Endothelial cell of umbilical vein (primary cell): ENCODE data around the gene KNTC1. TPM values are rescaled to one million over a fixed set of nuclear protein-coding genes. Genes with fewer than 3 reads are reported as not detected.

Experiments
- BruUV-seq: library from RNA; stranded (reverse); fragments of 400-500 nt; replicated peaks from 2 replicates; lab custom pipeline; 2021; lab: Mats Ljungman, UMichigan
- CTCF ChIA-PET: fragments of 300-600, 350-600 bp; sonication (Branson Sonifier 250); formaldehyde crosslinking; loops from one replicate; lab custom pipeline; 2021; ENCODE audit warnings: antibody characterized with exemption, inconsistent platforms; lab: Charles Lee
- POLR2A ChIA-PET: fragments of 300-600, 350-600 bp; sonication (Branson Sonifier 250); formaldehyde crosslinking; loops from one replicate; lab custom pipeline; 2021; ENCODE audit warnings: antibody characterized with exemption, inconsistent platforms; lab: Charles Lee
- DNase-seq: peaks from one replicate; pipeline ENCODE4 v3.0.0-alpha.2; 2011; ENCODE audit warnings: low read depth, low spot score
- FAIRE-seq: peaks from 2 replicates; lab custom pipeline; 2011; peaks lifted over from hg19 to GRCh38; lab: Jason Lieb, UNC
- H2AFZ ChIP-seq: 2 replicates; pipeline ENCODE4 v1.6.0; 2012; ENCODE audit warnings: low read depth, low read length, control low read depth, inconsistent platforms
- H3K27ac ChIP-seq: 2 replicates; pipeline ENCODE4 v1.5.1; 2011; ENCODE audit warnings: low read depth, mild to moderate bottlenecking, control low read depth, low read length, moderate library complexity; ENCODE audit not compliant: insufficient read depth
- H3K27me3 ChIP-seq, 2 experiments: 2 replicates each; pipeline versions ENCODE4 v1.6.0 to v1.6.1; 2011; ENCODE audit warnings: low read length in 2 of 2, mixed read lengths in 1 of 2; ENCODE audit not compliant: control insufficient read depth in 2 of 2, insufficient read depth in 2 of 2
- H3K36me3 ChIP-seq, 2 experiments: 2 replicates in 1 of 2; 3 replicates in 1 of 2; pipeline ENCODE4 v1.5.1; 2011; ENCODE audit warnings: low read length in 2 of 2, mild to moderate bottlenecking in 1 of 2, moderate library complexity in 1 of 2; ENCODE audit not compliant: control insufficient read depth in 2 of 2, insufficient read depth in 2 of 2; ENCODE audit errors: extremely low read depth in 1 of 2
- H3K4me1 ChIP-seq: 3 replicates; pipeline ENCODE4 v1.5.1; 2011; ENCODE audit warnings: mild to moderate bottlenecking, low read length; ENCODE audit not compliant: control insufficient read depth, insufficient read depth; ENCODE audit errors: extremely low read depth
- H3K4me2 ChIP-seq: 2 replicates; pipeline ENCODE4 v1.6.1; 2011; ENCODE audit warnings: low read length, control low read depth, mixed read lengths; ENCODE audit not compliant: insufficient read depth
- H3K4me3 ChIP-seq, 3 experiments: fragments of 200-600 bp in 1 of 3; sonication (generic), shearing (Covaris generic) in 1 of 3; replicated peaks in 1 of 3; 2 replicates each; pipeline ENCODE4 v1.5.1; 2011 to 2016; ENCODE audit warnings: control low read depth in 3 of 3, low read length in 3 of 3, mild to moderate bottlenecking in 2 of 3, inconsistent platforms in 1 of 3, low read depth in 1 of 3, moderate library complexity in 1 of 3; ENCODE audit not compliant: insufficient read depth in 1 of 3
- H3K79me2 ChIP-seq: 2 replicates; pipeline ENCODE4 v1.6.0; 2012; ENCODE audit warnings: low read length, inconsistent platforms; ENCODE audit not compliant: control insufficient read depth, insufficient read depth
- H3K9ac ChIP-seq: replicated peaks from 2 replicates; pipeline ENCODE3; 2011; ENCODE audit warnings: low read length, control low read depth; ENCODE audit not compliant: insufficient read depth; ENCODE audit errors: extremely low read depth
- H3K9me1 ChIP-seq: replicated peaks from 3 replicates; pipeline ENCODE4 v1.6.0; 2011; ENCODE audit warnings: mild to moderate bottlenecking, low read length; ENCODE audit not compliant: control insufficient read depth, insufficient read depth; ENCODE audit errors: extremely low read depth
- H3K9me3 ChIP-seq: replicated peaks from 2 replicates; pipeline ENCODE4 v1.5.1; 2012; ENCODE audit warnings: low read length, inconsistent platforms; ENCODE audit not compliant: control insufficient read depth, insufficient read depth
- H4K20me1 ChIP-seq: replicated peaks from 2 replicates; pipeline ENCODE3; 2011; ENCODE audit warnings: mild to moderate bottlenecking, low read length; ENCODE audit not compliant: control insufficient read depth, insufficient read depth; ENCODE audit errors: extremely low read depth
- CTCF ChIP-seq, 2 donors: IDR thresholded peaks; 1 replicate in 1 of 2; 2 replicates in 1 of 2; pipeline ENCODE4 v1.5.1; 2011; ENCODE audit warnings: low read length in 2 of 2, mild to moderate bottlenecking in 2 of 2, moderate library complexity in 2 of 2, control low read depth in 1 of 2, inconsistent platforms in 1 of 2, low read depth in 1 of 2; ENCODE audit not compliant: insufficient read depth in 1 of 2; ENCODE audit errors: extremely low read depth in 1 of 2
- EZH2 ChIP-seq: IDR thresholded peaks from 2 replicates; pipeline ENCODE4 v1.6.1; 2012; ENCODE audit warnings: borderline replicate concordance, low read depth, mild to moderate bottlenecking, moderate library complexity, low read length, inconsistent platforms; ENCODE audit not compliant: severe bottlenecking
- FOS ChIP-seq: IDR thresholded peaks from 2 replicates; pipeline ENCODE4 v1.6.1; 2011; ENCODE audit warnings: mild to moderate bottlenecking, low read length, moderate library complexity, borderline replicate concordance; ENCODE audit not compliant: insufficient read depth
- GATA2 ChIP-seq: IDR thresholded peaks from 2 replicates; pipeline ENCODE4 v1.7.0; 2011; ENCODE audit warnings: low read depth, mild to moderate bottlenecking, moderate library complexity, mixed read lengths, low read length; ENCODE audit not compliant: insufficient read length, insufficient read depth
- JUN ChIP-seq: IDR thresholded peaks from 2 replicates; pipeline ENCODE4 v1.6.1; 2011; ENCODE audit warnings: borderline replicate concordance, low read depth; ENCODE audit not compliant: insufficient read length, insufficient read depth
- MAX ChIP-seq: IDR thresholded peaks from 2 replicates; pipeline ENCODE4 v1.6.1; 2011; ENCODE audit not compliant: insufficient read depth, insufficient read length
- MYC ChIP-seq: IDR thresholded peaks from one replicate; pipeline ENCODE4 v1.6.1; 2011; ENCODE audit warnings: mild to moderate bottlenecking, low read depth, low read length
- POLR2A ChIP-seq: IDR thresholded peaks from 2 replicates; pipeline ENCODE4 v1.6.1; 2012; ENCODE audit warnings: low read depth, mild to moderate bottlenecking, control low read depth, low read length
- POLR2AphosphoS5 ChIP-seq: IDR thresholded peaks from 2 replicates; pipeline ENCODE4 v1.6.1; 2012; ENCODE audit warnings: low read depth, mild to moderate bottlenecking, control low read depth, low read length, moderate library complexity; ENCODE audit not compliant: insufficient read depth
- dilution Hi-C: fragments of 300-500 bp; cut with MboI; formaldehyde crosslinking; loops from one replicate; pipeline ENCODE4 v1.15.0; 2019; ENCODE audit warnings: low sequenced_read_pairs; ENCODE audit not compliant: extremely low pct_ligation_motif_present
- intact Hi-C: fragments of 100-400 bp; cut with micrococcal nuclease; formaldehyde crosslinking; loops from one replicate; pipeline ENCODE4 v1.10.0; 2022
- polyA plus RNA-seq, 4 experiments: library from polyadenylated mRNA; depleted of rRNA in 3 of 4; stranded (reverse) in 3 of 4; unstranded in 1 of 4; fragments of >200 nt; gene quantifications; 2 replicates each; pipeline versions ENCODE4 v1.2.1 to v1.2.3, GENCODE V29; 2011 to 2012; ENCODE audit warnings: missing spikeins in 1 of 4
- total RNA-seq: library from RNA; stranded (reverse); gene quantifications from 2 replicates; pipeline ENCODE4 v1.2.3, GENCODE V29; 2021

Gene KNTC1
- total and polyA plus RNA-seq, 2 donors (not counting 3 experiments of a cell fraction or from before 2014, with no cell fraction given), result 15.5 to 52.9 TPM

DNA sequence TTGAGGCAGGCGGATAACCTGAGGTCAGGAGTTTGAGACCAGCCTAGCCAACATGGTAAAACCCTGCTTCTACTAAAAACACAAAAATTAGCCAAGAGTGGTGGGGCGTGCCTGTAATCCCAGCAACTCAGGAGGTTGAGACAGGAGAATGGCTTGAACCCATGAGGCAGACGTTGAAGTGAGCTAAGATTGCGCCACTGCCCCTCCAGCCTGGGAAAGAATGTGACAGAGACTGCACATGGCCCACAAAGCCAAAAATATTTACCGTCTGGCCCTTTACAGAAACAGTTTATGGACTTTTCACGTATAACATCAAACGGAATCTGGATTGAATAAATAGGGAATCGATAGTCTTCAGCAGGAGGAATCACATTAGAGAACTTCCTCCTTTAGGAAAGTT, 3.8 kb upstream of the KNTC1 start:
- intact Hi-C loops (no loop called here), dilution Hi-C loops (no loop called here)
- peak overlapping the region; percentile 98 for H3K4me2 ChIP-seq
- no peaks in the 10 kb centered on the region for H3K9me1 ChIP-seq
- H3K36me3 ChIP-seq, result peaks cover 18 to 42% of the 10 kb centered on the region in 2 experiments
- H2AFZ ChIP-seq, result no peak overlapping the region
- H3K9ac ChIP-seq, result peak overlapping the region; percentile 82
- POLR2A ChIA-PET, result interaction anchor here (1.3 kb wide), 1 partner anchor 8 kb away, joined by 3 read pairs; no protein-coding TSS in a partner anchor
- DNase-seq, result no peak
- TF ChIP-seq POLR2A (no peak), FOS (no peak), EZH2 (no peak), MYC (no peak), MAX (no peak), POLR2AphosphoS5 (no peak), GATA2 (no peak), JUN (no peak), CTCF (IDR thresholded peaks at IDR 0.05; ENCODE audit: extremely low read depth in 1 of 2, insufficient read depth in 1 of 2, low read depth in 1 of 2, low read length in 2 of 2) (no peak)
- BruUV-seq, result no TSS peak
- H3K79me2 ChIP-seq, result peaks cover 91% of the 10 kb centered on the region
- CTCF ChIA-PET, result no interaction called here
- no peaks in the 10 kb centered on the region for H3K9me3 ChIP-seq
- H3K4me3 ChIP-seq, result peak overlapping the region in 1 of 3 experiments; percentile 98
- no peaks in the 10 kb centered on the region for H3K27me3 ChIP-seq
- no peak overlapping the region for H3K27ac ChIP-seq
- H3K4me1 ChIP-seq, result peaks cover 23% of the 10 kb centered on the region
- H4K20me1 ChIP-seq, result peaks cover 18% of the 10 kb centered on the region
- no peak for FAIRE-seq
